ENCODE data around the gene FOS. TPM values are rescaled to one million over a fixed set of nuclear protein-coding genes. Genes with fewer than 3 reads are reported as not detected.

Gene FOS
- total and polyA plus RNA-seq, 2 of the 13 experiments (the other 11 are each of a cell fraction or from before 2014, with no cell fraction given) = 15.9 to 24.2 TPM

- TF ChIP-seq RFX5 (IDR thresholded peaks at IDR 0.05; ENCODE audit: low read depth, low read length) = no peak
- peak; percentile 88 for TF ChIP-seq ZNF362 (CRISPR knock-in tag; IDR thresholded peaks at IDR 0.05; ENCODE audit: borderline replicate concordance)
- no peak for TF ChIP-seq ZNF567 (CRISPR knock-in tag; IDR thresholded peaks at IDR 0.05; ENCODE audit: borderline replicate concordance)
- TF ChIP-seq HMG20B (CRISPR knock-in tag; conservative IDR thresholded peaks at IDR 0.05) = no peak
- TF ChIP-seq ZNF431 (CRISPR knock-in tag; IDR thresholded peaks at IDR 0.05; ENCODE audit: borderline replicate concordance, low read depth) = peak; percentile 73; the same call in 1 of the 2 replicates
- 0 out of 2 replicates have a peak, but pooled peaks have one; percentile 24 for TF ChIP-seq ZNF264 (CRISPR knock-in tag; IDR thresholded peaks at IDR 0.05)
- TF ChIP-seq MAX (IDR thresholded peaks at IDR 0.05) = peak; percentile 61
- TF ChIP-seq ZNF367 (CRISPR knock-in tag; IDR thresholded peaks at IDR 0.05; ENCODE audit: borderline replicate concordance) = no peak
- no peak for TF ChIP-seq AGO2 (optimal IDR thresholded peaks at IDR 0.05; ENCODE audit: low read depth, low read length)
- no peak for TF ChIP-seq ZFP36L1 (CRISPR knock-in tag; IDR thresholded peaks at IDR 0.05)
- TF ChIP-seq ATF7-NPFF (CRISPR knock-in tag; IDR thresholded peaks at IDR 0.05; ENCODE audit: low read depth) = peak; percentile 2; the same call in 1 of the 2 replicates
- TF ChIP-seq ZNF446 (CRISPR knock-in tag; IDR thresholded peaks at IDR 0.05) = 0 out of 2 replicates have a peak, but pooled peaks have one; percentile 25
- no peak for TF ChIP-seq PBX2 (CRISPR knock-in tag; IDR thresholded peaks at IDR 0.05)
- TF ChIP-seq ZNF773 (CRISPR knock-in tag; IDR thresholded peaks at IDR 0.05; ENCODE audit: borderline replicate concordance) = no peak
- no peak for TF ChIP-seq MED13 (CRISPR knock-in tag; IDR thresholded peaks at IDR 0.05)
- no peak for TF ChIP-seq ZBTB33 (CRISPR knock-in tag; IDR thresholded peaks at IDR 0.05)
- no peak for TF ChIP-seq LCORL (IDR thresholded peaks at IDR 0.05)
- TF ChIP-seq LCORL (CRISPR knock-in tag; IDR thresholded peaks at IDR 0.05) = peak; percentile 75
- TF ChIP-seq MTA1 (CRISPR knock-in tag; IDR thresholded peaks at IDR 0.05; ENCODE audit: borderline replicate concordance) = no peak
- TF ChIP-seq ZNF652 (CRISPR knock-in tag; IDR thresholded peaks at IDR 0.05; ENCODE audit: borderline replicate concordance, low read depth) = no peak
- no peak for TF ChIP-seq ZNF3 (CRISPR knock-in tag; IDR thresholded peaks at IDR 0.05)
- TF ChIP-seq IKZF5 (CRISPR knock-in tag; IDR thresholded peaks at IDR 0.05) = peak; percentile 32; the same call in 1 of the 2 replicates
- no peak; the same call in 1 of the 2 replicates for TF ChIP-seq MIER3 (CRISPR knock-in tag; IDR thresholded peaks at IDR 0.05; ENCODE audit: borderline replicate concordance)
Observed at GRCh38 chr14:75293920-75294648, 15.5 kb downstream of the FOS start (continued).
